Hepatic stellate cell (primary cell): ENCODE results near the gene TRAPPC11.
"Not testable (repeated sequence)": the region's sequence is repeated elsewhere in the genome, so short reads cannot be mapped to it uniquely, and the experiment has no call there.

ENCODE experiments used
- DNase-seq: peaks from one replicate; pipeline ENCODE4 v3.0.0; 2011; ENCODE audit warnings: low spot score

Gene TRAPPC11

DNA sequence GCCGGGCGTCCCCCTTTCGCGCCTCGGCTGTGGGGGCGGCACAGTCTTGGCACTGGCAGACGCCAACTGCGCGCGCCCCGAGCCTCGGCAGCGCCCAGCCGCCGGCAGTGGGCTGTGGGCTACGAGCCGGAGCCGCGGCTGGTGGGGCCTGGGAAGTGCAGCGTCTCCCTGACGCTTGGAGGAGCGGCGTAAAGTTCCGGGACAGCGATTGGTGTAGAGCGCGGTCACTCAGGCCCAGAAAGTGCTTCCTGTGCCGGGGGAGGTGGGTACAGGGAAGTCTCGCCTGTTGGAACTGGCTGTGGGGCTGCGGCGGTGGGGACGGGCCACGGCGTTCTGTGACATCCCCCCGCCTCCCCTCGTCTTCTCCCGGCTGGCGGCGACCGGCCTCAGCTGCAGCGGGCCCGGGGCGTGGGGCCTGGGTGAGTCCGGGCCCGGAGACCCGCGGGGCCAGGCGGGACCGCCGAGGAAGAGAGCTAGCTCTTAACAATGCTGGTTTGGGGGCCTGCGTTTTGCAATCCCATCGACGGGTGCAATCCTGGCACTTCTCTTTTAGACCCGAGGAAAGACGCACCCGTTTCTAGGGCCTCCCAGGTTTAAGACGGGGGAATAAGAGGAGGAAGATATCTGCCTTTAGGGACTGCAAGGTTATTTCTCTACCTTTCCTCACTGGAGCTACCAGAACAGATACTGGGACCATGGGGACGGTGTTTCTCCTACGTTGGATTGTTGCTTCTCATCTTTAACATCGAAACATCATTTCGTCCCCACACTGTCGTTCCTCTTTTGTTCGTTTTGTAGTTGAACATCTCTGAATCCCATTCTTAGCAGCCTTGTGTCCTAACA lies at the start of gene TRAPPC11, which contains the start of gene RWDD4:
Gene TRAPPC11 (plus strand): TSS at position 265 of the 843 bp plus-strand sequence. CDS start 4,575 bp downstream, outside the sequence.
Gene RWDD4 (minus strand): TSS at position 157 of the 843 bp plus-strand sequence. CDS start 233 bp downstream, outside the sequence.
- peak; percentile 98 for DNase-seq

DNA sequence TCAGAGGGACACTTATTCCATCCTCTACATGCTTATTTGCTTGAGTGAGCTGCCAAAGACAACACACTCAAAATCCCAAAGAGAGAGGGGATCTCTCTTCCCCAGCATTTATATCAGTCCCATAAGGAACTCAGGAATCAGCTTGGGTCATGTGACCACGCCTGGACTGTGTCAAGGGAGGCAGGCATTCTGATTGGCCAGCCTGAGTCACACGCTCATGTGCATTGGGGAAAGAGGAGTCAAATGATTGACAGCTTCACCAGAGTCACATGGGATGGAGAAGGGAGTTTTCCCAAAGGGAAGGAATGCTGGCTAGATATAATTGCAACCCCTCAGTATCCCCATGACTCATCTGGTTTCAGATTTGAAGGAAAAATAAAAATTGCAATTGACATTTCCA lies 49.1 kb upstream of the TRAPPC11 start:
- DNase-seq, result peak; percentile 44

DNA sequence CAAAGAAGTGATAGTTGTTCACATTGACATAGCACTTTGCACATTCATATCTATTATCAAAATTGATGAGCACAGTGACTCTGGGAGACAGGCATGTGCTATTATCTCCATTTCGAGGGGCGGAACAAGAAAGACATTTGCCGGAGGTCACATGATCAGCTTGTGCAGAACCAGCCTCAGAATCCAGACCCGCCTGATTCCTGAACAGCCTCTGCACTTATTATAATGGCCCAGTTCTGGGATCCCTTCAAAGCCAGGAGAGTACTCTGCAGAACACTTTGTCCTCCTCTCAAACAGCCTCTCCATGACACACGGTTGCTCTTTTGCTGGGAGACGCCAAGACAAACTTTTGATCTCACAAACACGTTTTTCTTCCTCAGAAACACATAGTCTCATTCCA lies 48.5 kb upstream of the TRAPPC11 start:
- DNase-seq, result no peak

DNA sequence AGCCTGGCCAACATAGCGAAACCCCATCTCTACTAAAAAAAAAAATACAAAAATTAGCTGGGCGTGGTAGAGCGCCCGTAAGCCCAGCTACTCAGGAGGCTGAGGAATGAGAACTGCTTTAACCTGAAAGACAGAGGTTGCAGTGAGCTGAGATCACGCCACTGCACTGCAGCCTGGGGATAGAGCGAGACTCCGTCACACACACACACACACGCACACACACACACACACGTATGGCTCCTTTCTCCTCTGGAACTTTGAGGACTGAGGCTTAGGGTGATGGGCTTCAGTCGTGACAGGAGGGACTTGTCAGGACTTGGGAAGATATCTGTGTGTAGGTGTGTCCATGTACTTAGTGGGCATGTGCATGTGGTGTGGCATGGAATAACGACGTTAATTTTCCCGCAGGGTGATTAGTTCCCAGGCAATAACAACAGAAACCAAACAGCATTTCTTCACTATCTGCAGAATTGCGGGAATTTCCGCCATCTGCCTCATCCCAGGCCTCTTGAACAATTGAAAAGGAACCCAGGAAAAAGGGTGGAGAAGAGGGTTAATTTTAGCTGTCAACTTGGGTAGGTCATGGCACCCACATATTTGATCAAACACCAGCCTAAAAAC lies 47.8 kb upstream of the TRAPPC11 start:
- no peak for DNase-seq

DNA sequence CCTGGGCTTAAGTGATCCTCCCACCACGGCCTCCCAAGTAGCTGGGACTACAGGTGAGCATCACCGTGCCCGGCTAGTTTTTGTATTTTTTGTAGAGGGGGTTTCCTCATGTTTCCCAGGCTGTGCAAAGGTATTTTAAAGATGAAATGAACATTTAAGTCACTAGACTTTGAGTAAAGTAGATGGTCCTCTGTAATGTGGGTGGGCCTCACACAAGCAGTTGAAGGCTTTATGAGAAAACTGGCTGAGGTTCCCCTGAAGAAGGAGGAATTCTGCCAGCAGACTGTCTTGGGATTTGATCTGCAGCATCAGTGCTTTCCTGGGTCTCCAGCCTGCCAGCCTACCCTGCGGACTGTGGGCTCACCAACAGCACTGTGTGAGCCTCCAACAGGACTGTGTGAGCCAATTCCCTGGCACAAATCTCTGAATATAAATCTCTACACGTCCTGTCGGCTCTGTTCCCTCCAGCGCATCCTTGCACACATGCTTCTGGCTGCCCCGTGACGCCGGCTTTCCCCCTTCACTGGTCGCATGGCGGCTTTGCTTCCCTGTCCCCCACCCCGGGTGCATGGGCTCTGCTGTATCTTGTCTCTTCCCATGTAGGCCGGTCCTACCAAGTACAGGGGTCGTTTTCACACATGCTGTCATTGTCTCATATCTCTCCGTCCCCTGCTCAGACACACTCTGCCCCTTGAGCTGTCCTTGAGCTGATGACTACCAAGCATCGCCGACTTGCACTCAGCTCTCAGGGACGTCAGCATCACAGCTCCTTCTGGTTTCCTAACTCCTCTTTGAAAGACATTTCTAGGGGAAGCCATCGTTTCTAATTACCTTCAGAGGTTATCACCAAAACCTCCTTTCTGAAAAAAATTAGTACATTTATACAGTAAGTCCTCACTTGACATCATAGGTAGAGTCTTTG lies 46.5 kb upstream of the TRAPPC11 start:
- no peak for DNase-seq

DNA sequence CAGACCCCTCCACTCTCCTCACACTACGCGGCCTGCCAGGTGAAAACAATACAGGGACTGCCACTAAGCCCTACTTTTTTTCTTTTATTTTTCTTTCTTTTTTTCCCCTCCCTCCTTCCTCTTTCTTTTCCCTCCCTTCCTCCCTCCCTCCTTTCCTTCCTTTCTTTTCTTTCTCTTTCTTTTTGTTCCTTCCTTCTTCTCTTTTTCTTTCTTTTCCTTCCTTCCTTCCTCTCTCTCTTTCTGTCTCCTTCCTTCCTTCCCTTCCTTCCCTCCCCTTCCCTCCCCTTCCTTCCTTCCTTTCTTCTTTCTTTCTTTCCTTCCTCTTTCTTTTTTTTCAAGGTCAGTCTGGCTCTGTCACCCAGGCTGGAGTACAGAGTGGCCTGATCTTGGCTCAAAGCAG lies 42.0 kb upstream of the TRAPPC11 start:
- no peak for DNase-seq

DNA sequence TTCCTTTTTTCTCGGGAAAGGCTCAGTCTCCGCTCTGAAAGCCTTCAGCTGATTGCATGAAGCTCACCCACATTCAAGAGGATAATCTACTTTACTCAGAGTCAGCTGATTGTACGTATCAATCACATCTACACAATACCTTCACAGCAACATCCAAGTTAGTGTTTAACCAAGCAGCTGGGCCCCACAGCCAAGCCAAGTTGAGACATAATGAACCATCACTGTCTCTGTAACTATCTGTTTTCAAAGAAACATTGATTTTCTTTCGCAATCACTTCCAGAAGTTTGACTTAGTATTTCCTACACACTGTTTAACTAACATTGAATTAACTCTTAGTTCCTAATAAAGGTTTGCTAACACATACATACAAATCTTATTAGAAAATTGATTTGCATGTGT lies 40.4 kb upstream of the TRAPPC11 start:
- no peak for DNase-seq

DNA sequence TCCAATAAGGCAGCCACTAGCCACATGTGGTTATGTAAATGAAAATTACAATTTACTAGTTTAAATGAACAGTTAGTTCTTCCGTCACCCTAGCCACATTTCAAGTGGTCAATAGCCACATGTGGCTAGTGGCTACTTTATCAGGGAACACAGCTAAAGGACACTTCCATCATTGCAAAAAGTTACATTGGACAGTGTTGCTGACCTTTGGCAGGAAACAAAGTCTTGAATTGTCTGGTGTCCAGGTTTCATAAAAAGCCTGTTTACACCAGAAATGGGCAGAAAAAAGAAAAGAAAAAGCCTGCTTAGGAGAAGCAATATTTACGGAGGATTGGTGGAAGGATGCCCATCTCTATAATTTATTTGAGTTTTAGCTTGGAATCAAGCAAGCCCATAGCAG lies 38.7 kb upstream of the TRAPPC11 start:
- no peak for DNase-seq

DNA sequence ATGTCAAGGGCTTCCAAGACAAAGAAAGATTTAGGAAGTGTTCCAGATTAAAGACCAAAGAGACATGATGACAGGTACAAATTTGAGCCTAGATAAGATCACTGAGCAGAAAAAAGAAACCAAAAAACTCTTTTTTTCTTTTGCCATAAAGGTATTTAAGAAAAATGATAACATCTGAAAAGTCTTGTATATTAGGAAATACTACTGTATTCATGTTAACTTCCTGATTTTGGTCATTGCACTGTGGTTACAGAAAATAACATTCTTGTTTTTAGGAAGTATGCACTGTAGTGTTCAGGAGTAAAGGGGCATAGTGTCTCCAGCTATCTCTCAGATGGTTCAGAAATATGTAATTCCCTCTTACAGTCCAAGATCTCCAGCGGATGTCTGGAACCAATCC lies 37.2 kb upstream of the TRAPPC11 start:
- DNase-seq, result no peak

DNA sequence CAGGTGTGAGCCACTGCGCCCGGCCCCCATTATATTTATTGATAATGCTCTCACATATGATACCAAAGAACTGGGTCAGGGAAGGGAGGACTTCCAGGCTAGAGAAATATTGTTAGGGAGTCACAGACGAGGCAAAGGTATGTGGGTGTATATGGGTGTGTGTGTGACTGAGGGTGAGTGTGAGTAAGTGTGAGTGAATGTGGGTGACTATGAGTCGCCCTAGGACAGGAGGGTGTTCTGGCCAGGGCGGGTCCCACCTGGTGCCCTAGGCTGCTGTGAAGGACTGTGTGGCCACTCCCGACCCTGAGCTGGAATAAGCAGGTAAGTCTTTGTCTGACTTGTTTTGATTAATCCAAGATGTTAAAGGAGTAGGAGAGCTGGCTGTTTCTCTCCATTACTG lies 34.5 kb upstream of the TRAPPC11 start:
- no peak for DNase-seq

DNA sequence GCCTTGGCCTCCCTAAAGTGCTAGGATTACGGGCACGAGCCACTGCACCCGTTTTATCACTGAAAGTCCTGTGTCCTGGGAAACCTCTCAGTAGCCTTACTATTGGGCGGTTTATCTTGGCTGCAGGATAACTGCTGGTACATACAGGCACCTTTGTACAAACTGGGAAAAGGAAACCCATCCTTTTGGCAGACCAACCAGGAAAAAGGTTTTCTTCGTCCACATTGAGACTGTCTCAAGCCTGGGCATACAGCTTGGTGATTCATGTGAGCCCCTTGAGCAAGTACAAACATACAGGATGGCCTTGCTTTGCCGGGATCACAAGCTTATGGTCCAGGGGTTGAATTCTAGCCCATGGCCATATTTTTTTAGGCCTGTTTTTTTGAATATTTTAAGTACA lies 32.9 kb upstream of the TRAPPC11 start:
- DNase-seq, result no peak

DNA sequence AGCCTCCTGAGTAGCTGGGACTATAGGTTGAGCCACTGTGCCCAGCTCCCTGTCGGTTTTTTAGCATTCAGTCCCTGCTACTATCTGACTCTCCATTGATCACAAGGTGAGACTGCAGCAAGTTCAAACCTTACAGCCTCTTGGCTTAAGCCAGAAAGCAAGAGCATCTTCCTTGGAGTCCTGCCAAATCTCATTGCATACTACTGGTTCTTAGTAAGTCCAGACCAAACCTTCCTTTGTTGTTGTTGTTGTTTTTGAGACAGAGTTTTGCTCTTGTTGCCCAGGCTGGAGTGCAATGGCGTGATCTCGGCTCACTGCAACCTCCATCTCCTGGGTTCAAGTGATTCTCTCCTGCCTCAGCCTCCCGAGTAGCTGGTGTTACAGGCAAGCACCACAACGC lies 31.8 kb upstream of the TRAPPC11 start:
- not testable (repeated sequence) for DNase-seq

DNA sequence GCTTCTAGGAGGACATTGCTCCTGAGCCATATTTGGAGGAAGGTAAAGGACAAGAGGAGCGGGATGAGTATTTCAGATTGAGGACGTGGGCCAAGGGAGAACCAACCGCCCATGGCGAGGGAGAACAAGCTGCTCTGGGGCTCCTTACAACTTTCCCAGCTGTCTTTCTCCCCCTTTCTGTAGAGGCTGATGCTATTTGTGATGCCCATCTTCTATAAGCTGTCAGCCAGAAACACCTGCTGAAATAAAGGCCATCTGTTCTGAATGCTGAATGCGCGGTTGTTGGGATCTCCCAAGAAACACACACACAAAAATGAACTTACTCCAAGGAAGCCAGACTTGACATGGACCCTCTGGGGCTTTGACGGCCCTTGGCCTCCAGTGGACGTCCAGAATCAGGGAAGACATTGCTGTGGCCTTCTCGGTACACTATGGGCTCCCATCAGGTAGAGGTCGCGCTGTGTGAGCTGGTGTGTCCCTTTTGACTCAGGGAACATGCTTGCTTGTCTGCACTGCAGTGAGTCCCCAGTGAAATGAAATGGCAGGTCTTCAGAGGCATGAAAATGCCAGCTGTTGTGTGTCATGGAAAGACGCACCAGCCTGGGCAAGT lies 31.0 kb upstream of the TRAPPC11 start:
- no peak for DNase-seq

DNA sequence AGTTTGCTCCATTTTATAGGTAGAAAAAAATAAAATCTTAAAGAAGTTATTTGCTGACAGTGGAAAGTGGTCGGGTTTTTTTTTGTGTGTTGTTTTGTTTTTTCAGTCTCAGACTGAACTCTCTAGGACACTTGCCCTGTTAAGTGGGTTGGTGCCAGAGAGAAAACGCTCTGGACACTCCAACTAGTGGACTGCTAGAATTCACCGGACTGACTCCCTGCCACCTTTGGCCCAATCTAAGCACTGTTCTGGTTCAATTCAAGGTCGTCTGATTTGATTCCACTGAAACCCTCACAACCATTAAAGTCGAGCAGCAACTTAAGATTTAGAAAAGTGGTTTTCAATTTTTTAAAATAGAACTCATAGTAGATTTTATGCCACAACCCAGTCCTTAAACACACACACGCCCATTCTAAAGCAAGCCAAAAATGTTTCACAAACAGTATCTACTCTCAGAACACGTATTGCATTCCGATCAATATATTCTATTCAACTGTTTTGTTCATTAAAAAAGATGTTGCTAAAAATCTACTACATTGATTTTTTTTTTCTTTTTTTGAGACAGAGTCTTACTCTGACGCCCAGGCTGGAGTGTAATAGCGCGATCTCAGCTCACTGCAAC lies 27.4 kb upstream of the TRAPPC11 start:
- DNase-seq, result no peak

DNA sequence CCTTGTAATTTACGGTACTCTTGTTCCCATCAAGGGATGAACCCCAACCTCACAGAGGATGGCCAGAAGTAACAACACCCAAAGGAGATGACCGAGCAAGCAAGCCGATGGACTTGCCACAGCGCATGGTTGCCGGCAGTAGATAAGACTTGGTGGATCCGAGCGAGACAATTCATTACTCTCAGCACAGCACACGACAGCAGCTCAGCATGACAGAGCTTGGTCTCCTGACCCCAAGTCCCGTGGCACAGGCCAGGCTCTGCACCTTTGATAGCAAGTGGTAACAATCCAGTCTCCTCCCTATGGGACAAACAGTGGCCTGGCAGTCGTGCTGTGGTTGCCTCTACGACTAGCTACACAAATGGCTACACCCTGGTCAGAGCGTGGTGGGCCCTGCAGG lies 26.4 kb upstream of the TRAPPC11 start:
- no peak for DNase-seq

DNA sequence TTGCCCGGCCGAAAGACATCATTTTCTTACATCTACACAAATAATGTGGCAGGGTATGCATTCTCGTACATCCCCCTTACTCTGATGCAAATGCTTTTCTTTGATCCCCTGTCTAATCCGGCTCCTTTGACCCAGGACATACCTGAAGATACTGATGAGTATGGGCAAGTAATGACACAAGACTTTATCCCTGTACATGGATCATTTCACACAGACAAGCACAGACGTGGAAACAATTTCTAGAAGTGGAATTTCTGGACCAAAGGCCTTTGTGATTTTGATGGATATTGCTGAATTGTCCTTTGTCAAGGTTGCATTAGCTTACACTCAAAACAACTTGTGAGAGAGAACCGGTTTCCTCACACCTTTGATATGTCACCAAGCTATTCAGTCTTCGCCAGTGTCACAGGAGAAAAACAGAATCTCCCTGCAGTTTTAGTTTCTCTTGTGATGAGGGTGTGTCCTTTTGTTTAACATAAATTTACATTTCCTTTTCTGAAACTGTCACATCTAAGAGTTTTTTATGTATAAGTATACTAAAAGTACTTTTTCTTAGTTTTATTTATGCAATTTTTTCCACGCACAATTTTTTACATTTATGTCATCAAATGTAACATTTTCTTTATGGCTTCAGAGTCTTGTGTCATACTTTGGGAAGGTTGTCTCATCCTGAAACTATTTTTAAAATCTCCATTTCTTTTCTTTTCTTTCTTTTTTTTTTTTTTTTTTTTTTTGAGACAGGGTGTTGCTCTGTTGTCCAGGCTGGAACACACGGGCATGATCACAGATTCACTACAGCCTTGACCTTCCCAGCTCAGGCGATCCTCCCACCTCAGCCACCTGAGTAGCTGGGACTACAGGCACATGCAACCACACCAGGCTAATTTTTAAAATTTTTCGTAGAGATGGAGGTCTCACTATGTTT lies 25.4 kb upstream of the TRAPPC11 start:
- no peak for DNase-seq

DNA sequence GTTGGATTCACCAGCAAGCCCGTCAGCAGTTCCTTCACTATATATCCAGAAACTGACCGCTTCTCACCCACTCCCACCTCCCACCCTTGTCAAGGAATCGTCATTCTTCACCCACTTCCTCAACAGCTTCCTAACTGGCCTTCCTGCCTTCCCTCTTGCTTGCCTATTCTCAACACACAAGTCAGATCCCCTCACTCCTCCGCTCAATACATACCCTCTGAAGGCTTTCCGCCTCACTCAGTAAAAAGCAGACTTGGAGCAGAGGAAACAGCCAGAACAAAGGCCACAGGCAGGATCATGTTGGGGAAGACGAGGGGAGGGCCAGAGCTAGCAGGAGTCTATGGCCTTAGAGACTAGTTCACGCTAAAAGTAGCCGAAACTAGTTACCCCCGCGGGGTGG lies 23.8 kb upstream of the TRAPPC11 start:
- no peak for DNase-seq

DNA sequence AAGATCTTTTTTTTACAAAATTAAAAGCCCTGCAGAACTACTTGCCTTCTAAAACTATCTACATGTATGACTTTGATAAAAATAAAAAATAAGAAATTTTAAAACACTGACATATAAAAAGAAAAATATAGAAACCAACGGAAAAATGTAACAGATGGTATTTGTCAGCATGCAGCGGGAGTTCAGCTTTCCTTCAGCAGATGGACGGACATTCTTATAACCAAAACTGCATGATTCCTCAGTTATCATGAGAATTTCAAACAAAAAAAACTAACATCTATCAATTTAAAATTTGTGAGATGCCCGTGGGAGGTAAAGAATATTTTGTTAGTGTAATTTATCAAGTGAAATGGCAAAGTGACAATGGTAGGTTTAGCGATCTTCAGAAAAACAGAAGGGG lies 23.4 kb upstream of the TRAPPC11 start:
- DNase-seq, result no peak

DNA sequence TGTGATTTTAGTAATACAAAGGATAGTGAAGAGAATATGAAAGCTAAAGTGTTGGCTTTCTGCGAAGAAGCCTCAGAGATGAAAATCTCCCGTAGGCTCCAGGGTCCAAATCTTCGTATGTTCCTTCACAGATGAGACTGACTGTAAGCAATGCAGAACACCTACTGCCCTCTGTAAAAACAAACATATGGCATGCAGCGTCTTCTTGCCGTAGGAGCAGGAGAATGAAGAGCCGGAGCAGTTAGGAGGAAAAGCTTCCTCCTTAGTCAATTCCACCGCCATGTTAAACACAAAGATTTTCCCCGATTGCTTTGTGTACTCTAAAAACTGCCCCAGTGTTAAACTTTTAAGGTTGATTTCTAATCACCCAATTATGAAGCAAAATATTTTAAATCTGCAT lies 22.6 kb upstream of the TRAPPC11 start:
- DNase-seq, result no peak

DNA sequence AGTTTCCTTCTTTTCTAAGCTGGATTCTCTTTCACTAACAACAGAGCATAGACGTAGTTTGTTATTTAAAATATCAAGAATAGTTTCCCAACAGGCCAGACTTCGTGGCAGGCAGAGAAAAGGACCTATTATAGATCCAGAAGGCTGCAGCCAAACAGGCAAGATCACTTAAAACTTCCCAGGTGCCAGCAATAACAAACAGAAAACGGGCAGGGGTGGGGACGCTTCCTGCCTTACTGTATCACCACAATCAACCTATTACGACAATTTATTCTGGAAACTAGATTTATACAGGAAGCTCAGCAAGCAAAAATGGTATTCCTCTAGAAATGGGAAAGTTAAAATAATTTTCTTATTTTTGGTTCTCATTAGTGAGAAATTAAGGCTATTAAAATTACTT lies 22.2 kb upstream of the TRAPPC11 start:
- no peak for DNase-seq
